NB4 (cell line): ENCODE results near the gene UBE2Q2.

Experiments used
- MYC ChIP-seq: IDR thresholded peaks from 2 replicates; pipeline ENCODE4 v1.6.1; 2011; ENCODE audit warnings: low read depth, low read length
- TF ChIP-seq, protein P1 (sequence below): IDR thresholded peaks from one replicate; pipeline ENCODE4 v1.5.1; 2012; ENCODE audit warnings: low read depth, low read length

DNA sequence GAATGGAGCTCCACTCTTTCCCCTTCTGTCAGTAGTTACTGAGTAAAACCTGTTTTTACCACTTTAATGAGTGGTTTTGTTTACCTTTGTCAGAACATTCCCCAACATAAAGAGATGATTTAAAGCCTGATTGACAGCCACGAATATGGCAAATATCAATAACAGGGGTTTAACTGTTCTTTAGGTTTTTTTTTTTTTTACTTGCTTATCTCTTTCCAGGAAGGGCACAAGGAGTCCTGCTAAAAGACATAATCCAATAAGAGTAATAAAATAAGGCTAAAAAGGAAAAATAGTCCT is 11.5 kb upstream of the UBE2Q2 start:
- TF ChIP-seq, protein P1, sequence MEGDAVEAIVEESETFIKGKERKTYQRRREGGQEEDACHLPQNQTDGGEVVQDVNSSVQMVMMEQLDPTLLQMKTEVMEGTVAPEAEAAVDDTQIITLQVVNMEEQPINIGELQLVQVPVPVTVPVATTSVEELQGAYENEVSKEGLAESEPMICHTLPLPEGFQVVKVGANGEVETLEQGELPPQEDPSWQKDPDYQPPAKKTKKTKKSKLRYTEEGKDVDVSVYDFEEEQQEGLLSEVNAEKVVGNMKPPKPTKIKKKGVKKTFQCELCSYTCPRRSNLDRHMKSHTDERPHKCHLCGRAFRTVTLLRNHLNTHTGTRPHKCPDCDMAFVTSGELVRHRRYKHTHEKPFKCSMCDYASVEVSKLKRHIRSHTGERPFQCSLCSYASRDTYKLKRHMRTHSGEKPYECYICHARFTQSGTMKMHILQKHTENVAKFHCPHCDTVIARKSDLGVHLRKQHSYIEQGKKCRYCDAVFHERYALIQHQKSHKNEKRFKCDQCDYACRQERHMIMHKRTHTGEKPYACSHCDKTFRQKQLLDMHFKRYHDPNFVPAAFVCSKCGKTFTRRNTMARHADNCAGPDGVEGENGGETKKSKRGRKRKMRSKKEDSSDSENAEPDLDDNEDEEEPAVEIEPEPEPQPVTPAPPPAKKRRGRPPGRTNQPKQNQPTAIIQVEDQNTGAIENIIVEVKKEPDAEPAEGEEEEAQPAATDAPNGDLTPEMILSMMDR = no peak
- TF ChIP-seq MYC = no peak
